HepG2 (cell line): ENCODE measurements around the gene CAMK2D.

Source experiments
- ATRX ChIP-seq: sonication (generic); formaldehyde crosslinking; IDR thresholded peaks from 2 replicates; pipeline ENCODE4 v1.4.0; 2020; ENCODE audit warnings: missing genetic modification reagents, borderline replicate concordance
- KDM4B ChIP-seq: sonication (generic); formaldehyde crosslinking; IDR thresholded peaks from 2 replicates; pipeline ENCODE4 v1.4.0; 2020; ENCODE audit warnings: missing genetic modification reagents
- RAD21 ChIP-seq: fragments of 450-650 bp; formaldehyde crosslinking; IDR thresholded peaks from 2 replicates; pipeline ENCODE4 v1.5.0; 2020; ENCODE audit warnings: mild to moderate bottlenecking
- ZMYM4 ChIP-seq: sonication (generic); formaldehyde crosslinking; IDR thresholded peaks from 2 replicates; pipeline ENCODE4 v1.8.1; 2023; ENCODE audit warnings: mild to moderate bottlenecking, missing genetic modification reagents
- ZNF230 ChIP-seq: sonication (generic); formaldehyde crosslinking; IDR thresholded peaks from 2 replicates; pipeline ENCODE4 v1.4.0; 2020; ENCODE audit warnings: mild to moderate bottlenecking, missing genetic modification reagents
- TF ChIP-seq, protein P1 (sequence below): sonication (generic); formaldehyde crosslinking; IDR thresholded peaks from 2 replicates; pipeline ENCODE4 v1.8.1; 2023; ENCODE audit warnings: missing genetic modification reagents, inconsistent platforms, borderline replicate concordance
- TF ChIP-seq, protein P2 (sequence below): sonication (generic); formaldehyde crosslinking; IDR thresholded peaks from 2 replicates; pipeline ENCODE4 v1.4.0; 2020; ENCODE audit warnings: missing genetic modification reagents, borderline replicate concordance
- TF ChIP-seq, protein P3 (sequence below): sonication (generic); formaldehyde crosslinking; IDR thresholded peaks from 2 replicates; pipeline ENCODE4 v1.5.0; 2020; ENCODE audit warnings: mild to moderate bottlenecking, missing genetic modification reagents, moderate library complexity
- TF ChIP-seq, protein P4 (sequence below): sonication (generic); formaldehyde crosslinking; conservative IDR thresholded peaks from 2 replicates; pipeline ENCODE4 v1.4.0; 2020; ENCODE audit warnings: missing genetic modification reagents
- TF ChIP-seq, protein P5 (sequence below): sonication (generic); formaldehyde crosslinking; IDR thresholded peaks from 2 replicates; pipeline ENCODE4 v1.9.0; 2022; ENCODE audit warnings: low read depth, missing genetic modification reagents
- TF ChIP-seq, protein P6 (sequence below): sonication (generic); formaldehyde crosslinking; IDR thresholded peaks from 2 replicates; pipeline ENCODE4 v1.8.1; 2023; ENCODE audit warnings: missing genetic modification reagents, mild to moderate bottlenecking, borderline replicate concordance
- TF ChIP-seq, protein P7 (sequence below): sonication (generic); formaldehyde crosslinking; IDR thresholded peaks from 2 replicates; pipeline ENCODE4 v1.4.0; 2020; ENCODE audit warnings: missing genetic modification reagents
- TF ChIP-seq, protein P8 (sequence below): sonication (generic); formaldehyde crosslinking; IDR thresholded peaks from 2 replicates; pipeline ENCODE4 v1.4.0; 2020; ENCODE audit warnings: missing genetic modification reagents

DNA sequence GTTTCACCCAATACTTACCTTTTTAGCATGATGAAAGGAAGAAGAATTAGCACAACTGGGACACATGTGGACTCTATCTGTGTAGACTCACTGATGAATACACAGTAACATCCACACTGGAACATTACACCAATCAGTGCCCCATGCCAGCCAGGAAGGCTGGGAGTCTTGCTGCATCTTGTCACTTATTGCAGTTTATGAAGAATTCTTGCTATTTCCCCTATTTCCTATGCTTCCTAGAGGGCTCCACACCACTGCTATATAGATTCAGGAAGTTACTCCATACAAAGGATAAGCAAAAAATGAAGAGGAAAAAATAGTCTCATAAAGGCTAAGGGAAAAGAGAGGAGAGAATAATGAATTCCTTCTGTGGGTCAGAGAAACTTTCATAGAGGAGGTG lies 201.0 kb downstream of the CAMK2D start:
- no peak for TF ChIP-seq ZNF230 (CRISPR knock-in tag)
- no peak for TF ChIP-seq RAD21 (CRISPR knock-in tag)
- no peak for TF ChIP-seq ATRX
- TF ChIP-seq, protein P1, sequence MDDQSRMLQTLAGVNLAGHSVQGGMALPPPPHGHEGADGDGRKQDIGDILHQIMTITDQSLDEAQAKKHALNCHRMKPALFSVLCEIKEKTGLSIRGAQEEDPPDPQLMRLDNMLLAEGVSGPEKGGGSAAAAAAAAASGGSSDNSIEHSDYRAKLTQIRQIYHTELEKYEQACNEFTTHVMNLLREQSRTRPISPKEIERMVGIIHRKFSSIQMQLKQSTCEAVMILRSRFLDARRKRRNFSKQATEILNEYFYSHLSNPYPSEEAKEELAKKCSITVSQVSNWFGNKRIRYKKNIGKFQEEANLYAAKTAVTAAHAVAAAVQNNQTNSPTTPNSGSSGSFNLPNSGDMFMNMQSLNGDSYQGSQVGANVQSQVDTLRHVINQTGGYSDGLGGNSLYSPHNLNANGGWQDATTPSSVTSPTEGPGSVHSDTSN: no peak
- TF ChIP-seq, protein P2, sequence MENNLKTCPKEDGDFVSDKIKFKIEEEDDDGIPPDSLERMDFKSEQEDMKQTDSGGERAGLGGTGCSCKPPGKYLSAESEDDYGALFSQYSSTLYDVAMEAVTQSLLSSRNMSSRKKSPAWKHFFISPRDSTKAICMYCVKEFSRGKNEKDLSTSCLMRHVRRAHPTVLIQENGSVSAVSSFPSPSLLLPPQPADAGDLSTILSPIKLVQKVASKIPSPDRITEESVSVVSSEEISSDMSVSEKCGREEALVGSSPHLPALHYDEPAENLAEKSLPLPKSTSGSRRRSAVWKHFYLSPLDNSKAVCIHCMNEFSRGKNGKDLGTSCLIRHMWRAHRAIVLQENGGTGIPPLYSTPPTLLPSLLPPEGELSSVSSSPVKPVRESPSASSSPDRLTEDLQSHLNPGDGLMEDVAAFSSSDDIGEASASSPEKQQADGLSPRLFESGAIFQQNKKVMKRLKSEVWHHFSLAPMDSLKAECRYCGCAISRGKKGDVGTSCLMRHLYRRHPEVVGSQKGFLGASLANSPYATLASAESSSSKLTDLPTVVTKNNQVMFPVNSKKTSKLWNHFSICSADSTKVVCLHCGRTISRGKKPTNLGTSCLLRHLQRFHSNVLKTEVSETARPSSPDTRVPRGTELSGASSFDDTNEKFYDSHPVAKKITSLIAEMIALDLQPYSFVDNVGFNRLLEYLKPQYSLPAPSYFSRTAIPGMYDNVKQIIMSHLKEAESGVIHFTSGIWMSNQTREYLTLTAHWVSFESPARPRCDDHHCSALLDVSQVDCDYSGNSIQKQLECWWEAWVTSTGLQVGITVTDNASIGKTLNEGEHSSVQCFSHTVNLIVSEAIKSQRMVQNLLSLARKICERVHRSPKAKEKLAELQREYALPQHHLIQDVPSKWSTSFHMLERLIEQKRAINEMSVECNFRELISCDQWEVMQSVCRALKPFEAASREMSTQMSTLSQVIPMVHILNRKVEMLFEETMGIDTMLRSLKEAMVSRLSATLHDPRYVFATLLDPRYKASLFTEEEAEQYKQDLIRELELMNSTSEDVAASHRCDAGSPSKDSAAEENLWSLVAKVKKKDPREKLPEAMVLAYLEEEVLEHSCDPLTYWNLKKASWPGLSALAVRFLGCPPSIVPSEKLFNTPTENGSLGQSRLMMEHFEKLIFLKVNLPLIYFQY (CRISPR knock-in tag): no peak
- no peak for TF ChIP-seq KDM4B (CRISPR knock-in tag)
- TF ChIP-seq, protein P3, sequence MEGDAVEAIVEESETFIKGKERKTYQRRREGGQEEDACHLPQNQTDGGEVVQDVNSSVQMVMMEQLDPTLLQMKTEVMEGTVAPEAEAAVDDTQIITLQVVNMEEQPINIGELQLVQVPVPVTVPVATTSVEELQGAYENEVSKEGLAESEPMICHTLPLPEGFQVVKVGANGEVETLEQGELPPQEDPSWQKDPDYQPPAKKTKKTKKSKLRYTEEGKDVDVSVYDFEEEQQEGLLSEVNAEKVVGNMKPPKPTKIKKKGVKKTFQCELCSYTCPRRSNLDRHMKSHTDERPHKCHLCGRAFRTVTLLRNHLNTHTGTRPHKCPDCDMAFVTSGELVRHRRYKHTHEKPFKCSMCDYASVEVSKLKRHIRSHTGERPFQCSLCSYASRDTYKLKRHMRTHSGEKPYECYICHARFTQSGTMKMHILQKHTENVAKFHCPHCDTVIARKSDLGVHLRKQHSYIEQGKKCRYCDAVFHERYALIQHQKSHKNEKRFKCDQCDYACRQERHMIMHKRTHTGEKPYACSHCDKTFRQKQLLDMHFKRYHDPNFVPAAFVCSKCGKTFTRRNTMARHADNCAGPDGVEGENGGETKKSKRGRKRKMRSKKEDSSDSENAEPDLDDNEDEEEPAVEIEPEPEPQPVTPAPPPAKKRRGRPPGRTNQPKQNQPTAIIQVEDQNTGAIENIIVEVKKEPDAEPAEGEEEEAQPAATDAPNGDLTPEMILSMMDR (CRISPR knock-in tag): no peak
- TF ChIP-seq, protein P4, sequence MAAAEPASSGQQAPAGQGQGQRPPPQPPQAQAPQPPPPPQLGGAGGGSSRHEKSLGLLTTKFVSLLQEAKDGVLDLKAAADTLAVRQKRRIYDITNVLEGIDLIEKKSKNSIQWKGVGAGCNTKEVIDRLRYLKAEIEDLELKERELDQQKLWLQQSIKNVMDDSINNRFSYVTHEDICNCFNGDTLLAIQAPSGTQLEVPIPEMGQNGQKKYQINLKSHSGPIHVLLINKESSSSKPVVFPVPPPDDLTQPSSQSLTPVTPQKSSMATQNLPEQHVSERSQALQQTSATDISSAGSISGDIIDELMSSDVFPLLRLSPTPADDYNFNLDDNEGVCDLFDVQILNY: no peak
- TF ChIP-seq, protein P5, sequence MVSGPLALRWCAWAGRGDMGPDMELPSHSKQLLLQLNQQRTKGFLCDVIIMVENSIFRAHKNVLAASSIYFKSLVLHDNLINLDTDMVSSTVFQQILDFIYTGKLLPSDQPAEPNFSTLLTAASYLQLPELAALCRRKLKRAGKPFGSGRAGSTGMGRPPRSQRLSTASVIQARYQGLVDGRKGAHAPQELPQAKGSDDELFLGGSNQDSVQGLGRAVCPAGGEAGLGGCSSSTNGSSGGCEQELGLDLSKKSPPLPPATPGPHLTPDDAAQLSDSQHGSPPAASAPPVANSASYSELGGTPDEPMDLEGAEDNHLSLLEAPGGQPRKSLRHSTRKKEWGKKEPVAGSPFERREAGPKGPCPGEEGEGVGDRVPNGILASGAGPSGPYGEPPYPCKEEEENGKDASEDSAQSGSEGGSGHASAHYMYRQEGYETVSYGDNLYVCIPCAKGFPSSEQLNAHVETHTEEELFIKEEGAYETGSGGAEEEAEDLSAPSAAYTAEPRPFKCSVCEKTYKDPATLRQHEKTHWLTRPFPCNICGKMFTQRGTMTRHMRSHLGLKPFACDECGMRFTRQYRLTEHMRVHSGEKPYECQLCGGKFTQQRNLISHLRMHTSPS: no peak
- TF ChIP-seq, protein P6, sequence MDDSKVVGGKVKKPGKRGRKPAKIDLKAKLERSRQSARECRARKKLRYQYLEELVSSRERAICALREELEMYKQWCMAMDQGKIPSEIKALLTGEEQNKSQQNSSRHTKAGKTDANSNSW (CRISPR knock-in tag): no peak
- TF ChIP-seq, protein P7, sequence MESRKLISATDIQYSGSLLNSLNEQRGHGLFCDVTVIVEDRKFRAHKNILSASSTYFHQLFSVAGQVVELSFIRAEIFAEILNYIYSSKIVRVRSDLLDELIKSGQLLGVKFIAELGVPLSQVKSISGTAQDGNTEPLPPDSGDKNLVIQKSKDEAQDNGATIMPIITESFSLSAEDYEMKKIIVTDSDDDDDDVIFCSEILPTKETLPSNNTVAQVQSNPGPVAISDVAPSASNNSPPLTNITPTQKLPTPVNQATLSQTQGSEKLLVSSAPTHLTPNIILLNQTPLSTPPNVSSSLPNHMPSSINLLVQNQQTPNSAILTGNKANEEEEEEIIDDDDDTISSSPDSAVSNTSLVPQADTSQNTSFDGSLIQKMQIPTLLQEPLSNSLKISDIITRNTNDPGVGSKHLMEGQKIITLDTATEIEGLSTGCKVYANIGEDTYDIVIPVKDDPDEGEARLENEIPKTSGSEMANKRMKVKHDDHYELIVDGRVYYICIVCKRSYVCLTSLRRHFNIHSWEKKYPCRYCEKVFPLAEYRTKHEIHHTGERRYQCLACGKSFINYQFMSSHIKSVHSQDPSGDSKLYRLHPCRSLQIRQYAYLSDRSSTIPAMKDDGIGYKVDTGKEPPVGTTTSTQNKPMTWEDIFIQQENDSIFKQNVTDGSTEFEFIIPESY (CRISPR knock-in tag): no peak
- no peak for TF ChIP-seq ZMYM4 (CRISPR knock-in tag)
- TF ChIP-seq, protein P8, sequence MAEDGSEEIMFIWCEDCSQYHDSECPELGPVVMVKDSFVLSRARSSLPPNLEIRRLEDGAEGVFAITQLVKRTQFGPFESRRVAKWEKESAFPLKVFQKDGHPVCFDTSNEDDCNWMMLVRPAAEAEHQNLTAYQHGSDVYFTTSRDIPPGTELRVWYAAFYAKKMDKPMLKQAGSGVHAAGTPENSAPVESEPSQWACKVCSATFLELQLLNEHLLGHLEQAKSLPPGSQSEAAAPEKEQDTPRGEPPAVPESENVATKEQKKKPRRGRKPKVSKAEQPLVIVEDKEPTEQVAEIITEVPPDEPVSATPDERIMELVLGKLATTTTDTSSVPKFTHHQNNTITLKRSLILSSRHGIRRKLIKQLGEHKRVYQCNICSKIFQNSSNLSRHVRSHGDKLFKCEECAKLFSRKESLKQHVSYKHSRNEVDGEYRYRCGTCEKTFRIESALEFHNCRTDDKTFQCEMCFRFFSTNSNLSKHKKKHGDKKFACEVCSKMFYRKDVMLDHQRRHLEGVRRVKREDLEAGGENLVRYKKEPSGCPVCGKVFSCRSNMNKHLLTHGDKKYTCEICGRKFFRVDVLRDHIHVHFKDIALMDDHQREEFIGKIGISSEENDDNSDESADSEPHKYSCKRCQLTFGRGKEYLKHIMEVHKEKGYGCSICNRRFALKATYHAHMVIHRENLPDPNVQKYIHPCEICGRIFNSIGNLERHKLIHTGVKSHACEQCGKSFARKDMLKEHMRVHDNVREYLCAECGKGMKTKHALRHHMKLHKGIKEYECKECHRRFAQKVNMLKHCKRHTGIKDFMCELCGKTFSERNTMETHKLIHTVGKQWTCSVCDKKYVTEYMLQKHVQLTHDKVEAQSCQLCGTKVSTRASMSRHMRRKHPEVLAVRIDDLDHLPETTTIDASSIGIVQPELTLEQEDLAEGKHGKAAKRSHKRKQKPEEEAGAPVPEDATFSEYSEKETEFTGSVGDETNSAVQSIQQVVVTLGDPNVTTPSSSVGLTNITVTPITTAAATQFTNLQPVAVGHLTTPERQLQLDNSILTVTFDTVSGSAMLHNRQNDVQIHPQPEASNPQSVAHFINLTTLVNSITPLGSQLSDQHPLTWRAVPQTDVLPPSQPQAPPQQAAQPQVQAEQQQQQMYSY (CRISPR knock-in tag): no peak
